ENCODE results near the gene GLRX3. TPM values are rescaled to one million over a fixed set of nuclear protein-coding genes. Genes with fewer than 3 reads are reported as not detected.

Gene GLRX3
- total RNA-seq, 6 experiments from 2014 or later = 96.2 to 123 (median 112) TPM

DNA sequence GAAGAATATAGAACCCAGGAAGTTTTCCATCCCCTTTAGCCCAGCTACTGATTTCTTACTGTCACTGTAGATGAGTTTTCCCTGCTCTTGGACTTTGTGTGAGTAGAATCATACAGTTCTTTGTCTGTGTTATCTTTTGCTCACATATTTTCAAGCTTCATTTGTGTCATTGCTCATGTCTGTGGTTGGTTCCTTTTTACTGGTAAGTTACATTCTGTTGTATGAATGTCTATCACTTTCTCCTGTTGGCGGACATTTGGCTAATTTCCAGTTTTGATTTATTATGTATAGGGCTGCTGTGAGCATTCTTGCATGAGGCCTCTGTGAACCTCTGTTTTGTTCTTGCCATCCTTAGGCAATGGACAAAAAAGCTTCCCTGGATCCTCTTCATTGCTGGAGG is 5.3 kb downstream of the GLRX3 start:
- TF ChIP-seq, protein P1, sequence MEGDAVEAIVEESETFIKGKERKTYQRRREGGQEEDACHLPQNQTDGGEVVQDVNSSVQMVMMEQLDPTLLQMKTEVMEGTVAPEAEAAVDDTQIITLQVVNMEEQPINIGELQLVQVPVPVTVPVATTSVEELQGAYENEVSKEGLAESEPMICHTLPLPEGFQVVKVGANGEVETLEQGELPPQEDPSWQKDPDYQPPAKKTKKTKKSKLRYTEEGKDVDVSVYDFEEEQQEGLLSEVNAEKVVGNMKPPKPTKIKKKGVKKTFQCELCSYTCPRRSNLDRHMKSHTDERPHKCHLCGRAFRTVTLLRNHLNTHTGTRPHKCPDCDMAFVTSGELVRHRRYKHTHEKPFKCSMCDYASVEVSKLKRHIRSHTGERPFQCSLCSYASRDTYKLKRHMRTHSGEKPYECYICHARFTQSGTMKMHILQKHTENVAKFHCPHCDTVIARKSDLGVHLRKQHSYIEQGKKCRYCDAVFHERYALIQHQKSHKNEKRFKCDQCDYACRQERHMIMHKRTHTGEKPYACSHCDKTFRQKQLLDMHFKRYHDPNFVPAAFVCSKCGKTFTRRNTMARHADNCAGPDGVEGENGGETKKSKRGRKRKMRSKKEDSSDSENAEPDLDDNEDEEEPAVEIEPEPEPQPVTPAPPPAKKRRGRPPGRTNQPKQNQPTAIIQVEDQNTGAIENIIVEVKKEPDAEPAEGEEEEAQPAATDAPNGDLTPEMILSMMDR (IDR thresholded peaks at IDR 0.05) = no peak
- Mint-ChIP-seq H3K9me3 (no peaks in the 10 kb centered on the region), H3K36me3 (ENCODE audit: low read depth) (peaks cover 26% of the 10 kb centered on the region), H3K4me1 (ENCODE audit: low read depth) (peaks cover 48% of the 10 kb centered on the region), H3K27me3 (ENCODE audit: insufficient read depth) (peaks cover 2% of the 10 kb centered on the region), H3K27ac (peak overlapping the region; percentile 45), H3K4me3 (no peak overlapping the region)
- peak; percentile 13 for DNase-seq

DNA sequence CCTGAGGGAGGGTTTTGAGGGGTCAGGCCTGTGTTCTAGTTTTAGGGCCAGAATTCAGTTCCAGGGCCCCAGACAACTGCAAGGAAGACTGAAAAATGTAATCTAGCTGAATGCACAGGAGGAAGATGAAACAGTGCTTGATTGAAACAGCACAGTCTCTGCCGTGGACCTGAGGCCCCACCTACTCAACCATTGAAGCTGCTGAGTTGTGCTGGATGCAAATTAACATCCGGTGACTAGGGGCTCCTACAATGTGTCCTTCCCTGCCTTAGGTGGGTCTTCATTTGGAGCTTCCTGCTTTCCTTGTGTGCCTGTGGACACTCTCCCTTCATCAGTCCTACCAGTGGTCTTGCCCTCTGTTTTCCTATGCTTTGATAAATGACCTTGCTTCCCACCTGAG is 5.7 kb downstream of the GLRX3 start:
- peaks cover 26% of the 10 kb centered on the region for H3K36me3 Mint-ChIP-seq (ENCODE audit: low read depth)
- peaks cover 1% of the 10 kb centered on the region for H3K27me3 Mint-ChIP-seq (ENCODE audit: insufficient read depth)
- DNase-seq = no peak
- H3K27ac Mint-ChIP-seq = peak overlapping the region; percentile 58
- no peak overlapping the region; the same call in 1 of the 2 replicates for H3K4me3 Mint-ChIP-seq
- TF ChIP-seq, protein P1 (IDR thresholded peaks at IDR 0.05) = no peak
- H3K9me3 Mint-ChIP-seq = no peaks in the 10 kb centered on the region
- peaks cover 48% of the 10 kb centered on the region for H3K4me1 Mint-ChIP-seq (ENCODE audit: low read depth)

DNA sequence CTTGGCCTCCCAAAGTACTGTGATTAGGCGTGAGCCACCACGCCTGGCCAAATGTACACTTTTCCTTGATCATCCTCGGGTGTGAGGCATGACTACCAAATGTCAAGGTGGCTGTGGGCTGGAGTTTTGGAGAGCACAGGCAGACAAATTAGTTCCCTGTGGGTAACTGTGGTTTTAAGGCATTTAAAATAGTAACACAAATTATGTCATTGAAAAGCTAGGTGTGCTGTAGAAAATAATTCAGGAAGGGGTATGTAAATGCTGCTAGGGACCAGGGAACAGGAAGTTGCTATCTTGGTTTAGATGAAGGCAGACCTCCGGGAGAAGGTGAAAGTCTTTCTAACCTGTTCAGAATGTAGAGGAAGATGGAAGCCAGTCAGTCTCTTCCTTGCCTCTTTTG is 9.9 kb downstream of the GLRX3 start:
- Mint-ChIP-seq H3K27me3 (ENCODE audit: insufficient read depth) (no peaks in the 10 kb centered on the region; the same call in 1 of the 2 replicates), H3K9me3 (no peaks in the 10 kb centered on the region), H3K36me3 (ENCODE audit: low read depth) (peaks cover 19% of the 10 kb centered on the region), H3K27ac (no peak overlapping the region), H3K4me1 (ENCODE audit: low read depth) (peaks cover 20% of the 10 kb centered on the region), H3K4me3 (no peak overlapping the region)
- TF ChIP-seq, protein P1 (IDR thresholded peaks at IDR 0.05) = no peak
- DNase-seq = no peak

DNA sequence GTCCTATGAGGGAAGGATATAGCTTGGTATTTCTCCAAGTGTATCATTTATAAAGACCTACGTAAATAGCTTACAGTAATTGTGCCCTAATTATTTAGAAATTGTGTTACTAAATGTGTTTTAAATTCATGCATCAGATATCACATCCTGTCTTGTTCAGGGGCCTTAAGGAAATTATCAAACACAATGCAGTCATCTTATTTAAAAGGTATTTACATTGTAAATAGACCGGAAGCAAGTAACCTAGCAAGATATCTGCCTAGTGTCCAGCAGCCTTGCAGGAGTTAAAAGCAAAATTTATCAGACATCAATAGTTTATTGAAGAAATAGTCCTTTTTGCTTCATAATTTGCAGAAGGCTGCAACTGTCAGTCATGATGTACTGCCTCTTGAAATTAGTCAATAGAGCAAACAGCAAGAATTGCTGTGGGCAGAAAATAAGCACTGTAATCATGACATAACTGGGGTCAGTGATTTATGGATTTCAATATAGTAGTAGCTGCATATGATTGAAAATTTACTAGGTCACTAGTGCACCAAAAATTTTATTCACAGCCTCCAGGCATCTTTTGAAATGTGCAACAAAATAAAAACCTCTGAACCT is 23.1 kb downstream of the GLRX3 start:
- no peak overlapping the region for H3K27ac Mint-ChIP-seq
- TF ChIP-seq, protein P1 (IDR thresholded peaks at IDR 0.05) = no peak
- H3K27me3 Mint-ChIP-seq (ENCODE audit: insufficient read depth) = no peaks in the 10 kb centered on the region; the same call in 1 of the 2 replicates
- H3K9me3 Mint-ChIP-seq = no peaks in the 10 kb centered on the region
- peaks cover 30% of the 10 kb centered on the region for H3K4me1 Mint-ChIP-seq (ENCODE audit: low read depth)
- no peak for DNase-seq
- H3K4me3 Mint-ChIP-seq = no peak overlapping the region
- peaks cover 26% of the 10 kb centered on the region for H3K36me3 Mint-ChIP-seq (ENCODE audit: low read depth)

DNA sequence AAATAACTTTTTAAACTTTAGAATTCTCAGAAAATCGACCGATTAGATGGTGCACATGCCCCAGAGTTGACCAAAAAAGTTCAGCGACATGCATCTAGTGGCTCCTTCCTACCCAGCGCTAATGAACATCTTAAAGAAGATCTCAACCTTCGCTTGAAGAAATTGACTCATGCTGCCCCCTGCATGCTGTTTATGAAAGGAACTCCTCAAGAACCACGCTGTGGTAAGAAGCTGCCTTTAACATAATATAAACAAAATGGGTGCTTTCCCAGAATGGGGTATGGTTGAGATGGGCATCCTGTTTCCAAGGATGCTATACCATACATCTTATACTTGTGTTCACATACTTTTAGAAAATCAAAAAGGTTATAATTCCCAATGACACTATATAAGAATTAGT is 24.6 kb downstream of the GLRX3 start:
- no peak for DNase-seq
- H3K36me3 Mint-ChIP-seq (ENCODE audit: low read depth) = peaks cover 11% of the 10 kb centered on the region
- H3K4me3 Mint-ChIP-seq = no peak overlapping the region
- no peaks in the 10 kb centered on the region for H3K9me3 Mint-ChIP-seq
- H3K4me1 Mint-ChIP-seq (ENCODE audit: low read depth) = peaks cover 30% of the 10 kb centered on the region
- H3K27me3 Mint-ChIP-seq (ENCODE audit: insufficient read depth) = no peaks in the 10 kb centered on the region; the same call in 1 of the 2 replicates
- no peak overlapping the region for H3K27ac Mint-ChIP-seq
- TF ChIP-seq, protein P1 (IDR thresholded peaks at IDR 0.05) = 0 out of 2 replicates have a peak, but pooled peaks have one; percentile 27

Measured in HFFc6 (cell line).